IMR-90 (cell line): ENCODE data around the gene AMBP. TPM values are rescaled to one million over a fixed set of nuclear protein-coding genes. Genes with fewer than 3 reads are reported as not detected.
A peak's percentile ranks its signal among the peaks of the same experiment; 100 is the strongest.

Source experiments
- ATAC-seq: fragments of 200-7000 bp; cut with Tn5 transposase; 2 replicates; pipeline ENCODE4 v1.9.1; 2020; ENCODE audit warnings: low read depth, mild to moderate bottlenecking, moderate library complexity
- BruUV-seq: library from RNA; stranded (reverse); fragments of 400-500 nt; replicated peaks from 2 replicates; lab custom pipeline; 2021; lab: Mats Ljungman, UMichigan
- CTCF ChIA-PET: fragments of 300-600 bp; formaldehyde crosslinking; extraction: SDS; loops from one replicate; lab custom pipeline; 2021; ENCODE audit warnings: antibody characterized with exemption; lab: Yijun Ruan, JAX
- POLR2A ChIA-PET: fragments of 300-600 bp; sonication (Branson Sonifier 250); formaldehyde crosslinking; loops from one replicate; lab custom pipeline; 2022; ENCODE audit warnings: antibody characterized with exemption; ENCODE audit not compliant: unreplicated experiment; lab: Charles Lee
- DNase-seq: peaks from one replicate; pipeline ENCODE4 v3.0.0; 2013
- H2AFZ ChIP-seq: replicated peaks from 2 replicates; pipeline ENCODE3; 2013; ENCODE audit warnings: low read length, mild to moderate bottlenecking; ENCODE audit not compliant: poor library complexity
- H2AK5ac ChIP-seq: 2 replicates; pipeline ENCODE4 v1.6.1; 2013; ENCODE audit warnings: low read depth, low read length, inconsistent platforms
- H2AK9ac ChIP-seq: replicated peaks from 2 replicates; pipeline ENCODE3; 2013; ENCODE audit warnings: mild to moderate bottlenecking, low read depth, low read length, moderate library complexity; ENCODE audit not compliant: poor library complexity
- H2BK120ac ChIP-seq: 2 replicates; pipeline ENCODE4 v1.6.1; 2013; ENCODE audit warnings: low read depth, low read length, inconsistent platforms
- H2BK15ac ChIP-seq: 3 replicates; pipeline ENCODE4 v1.6.1; 2013; ENCODE audit warnings: low read depth, low read length, inconsistent platforms
- H2BK20ac ChIP-seq: 2 replicates; pipeline ENCODE4 v1.6.1; 2013; ENCODE audit warnings: low read depth, mild to moderate bottlenecking, inconsistent platforms, low read length, moderate library complexity
- H2BK5ac ChIP-seq: 2 replicates; pipeline ENCODE4 v1.6.1; 2013; ENCODE audit warnings: mild to moderate bottlenecking, low read depth, low read length, inconsistent platforms; ENCODE audit not compliant: poor library complexity, severe bottlenecking
- H3K14ac ChIP-seq: replicated peaks from 2 replicates; pipeline ENCODE4 v1.6.1; 2013; ENCODE audit warnings: low read depth, low read length, inconsistent platforms
- H3K18ac ChIP-seq: 2 replicates; pipeline ENCODE4 v1.6.1; 2013; ENCODE audit warnings: low read depth, low read length, control low read depth
- H3K23ac ChIP-seq: 2 replicates; pipeline ENCODE4 v1.6.1; 2013; ENCODE audit warnings: low read depth, low read length, inconsistent platforms
- H3K27ac ChIP-seq: 2 replicates; pipeline ENCODE4 v1.5.1; 2013; ENCODE audit warnings: mild to moderate bottlenecking, control low read depth, low read length; ENCODE audit not compliant: insufficient read depth
- H3K27me3 ChIP-seq: 2 replicates; pipeline ENCODE4 v1.6.1; 2013; ENCODE audit warnings: low read length; ENCODE audit not compliant: control insufficient read depth, insufficient read depth
- H3K36me3 ChIP-seq: 2 replicates; pipeline ENCODE4 v1.6.1; 2013; ENCODE audit warnings: low read length, mixed read lengths; ENCODE audit not compliant: control insufficient read depth, insufficient read depth
- H3K4ac ChIP-seq: 2 replicates; pipeline ENCODE4 v1.6.1; 2013; ENCODE audit warnings: low read depth, low read length, inconsistent platforms
- H3K4me1 ChIP-seq: 2 replicates; pipeline ENCODE4 v1.6.1; 2013; ENCODE audit warnings: low read length, mixed read lengths; ENCODE audit not compliant: control insufficient read depth, insufficient read depth
- H3K4me2 ChIP-seq: 2 replicates; pipeline ENCODE4 v1.6.1; 2013; ENCODE audit warnings: low read depth, mild to moderate bottlenecking, control low read depth, low read length, moderate library complexity
- H3K4me3 ChIP-seq: 2 replicates; pipeline ENCODE4 v1.5.1; 2013; ENCODE audit warnings: low read depth, mild to moderate bottlenecking, control low read depth, low read length, moderate library complexity; ENCODE audit not compliant: insufficient read depth
- H3K56ac ChIP-seq: 2 replicates; pipeline ENCODE4 v1.6.1; 2013; ENCODE audit warnings: low read length, inconsistent platforms; ENCODE audit not compliant: insufficient read depth; ENCODE audit errors: extremely low read depth
- H3K79me1 ChIP-seq, 2 experiments: 2 replicates each; pipeline ENCODE4 v1.6.1; 2013; ENCODE audit warnings: low read length in 2 of 2, inconsistent platforms in 1 of 2, low read depth in 1 of 2
- H3K9ac ChIP-seq: 2 replicates; pipeline ENCODE4 v1.6.1; 2013; ENCODE audit warnings: low read depth, low read length, control low read depth
- H3K9me1 ChIP-seq: 2 replicates; pipeline ENCODE4 v1.6.1; 2013; ENCODE audit warnings: low read length, inconsistent platforms; ENCODE audit not compliant: insufficient read depth
- H3K9me3 ChIP-seq: 2 replicates; pipeline ENCODE4 v1.6.1; 2013; ENCODE audit warnings: low read length; ENCODE audit not compliant: control insufficient read depth, insufficient read depth
- H4K20me1 ChIP-seq: 2 replicates; pipeline ENCODE4 v1.6.1; 2013; ENCODE audit warnings: low read length, inconsistent platforms; ENCODE audit not compliant: insufficient read depth
- H4K5ac ChIP-seq: 2 replicates; pipeline ENCODE4 v1.6.1; 2013; ENCODE audit warnings: mild to moderate bottlenecking, low read depth, low read length, control low read depth
- H4K8ac ChIP-seq, 2 experiments: 2 replicates each; pipeline ENCODE4 v1.6.1; 2013; ENCODE audit warnings: low read depth in 2 of 2, low read length in 2 of 2, control low read depth in 1 of 2, inconsistent platforms in 1 of 2
- H4K91ac ChIP-seq: 2 replicates; pipeline ENCODE4 v1.6.1; 2013; ENCODE audit warnings: low read depth, low read length, inconsistent platforms; ENCODE audit not compliant: insufficient read depth
- CEBPB ChIP-seq: IDR thresholded peaks from 2 replicates; pipeline ENCODE4 v1.6.1; 2012; ENCODE audit warnings: low read depth, low read length, improper control_type of control experiment
- MAZ ChIP-seq: IDR thresholded peaks from 2 replicates; pipeline ENCODE4 v1.6.1; 2012; ENCODE audit warnings: low read depth, mild to moderate bottlenecking, low read length, improper control_type of control experiment, moderate library complexity, borderline replicate concordance
- NFE2L2 ChIP-seq: fragments of 150-350 bp; IDR thresholded peaks from 2 replicates; pipeline ENCODE4 v1.6.1; 2016; ENCODE audit warnings: low read depth, mild to moderate bottlenecking, low read length
- RCOR1 ChIP-seq: IDR thresholded peaks from 2 replicates; pipeline ENCODE4 v1.6.1; 2012; ENCODE audit warnings: mild to moderate bottlenecking, low read length, improper control_type of control experiment; ENCODE audit not compliant: insufficient replicate concordance
- RFX5 ChIP-seq: IDR thresholded peaks from 2 replicates; pipeline ENCODE4 v1.8.0; 2012; ENCODE audit warnings: low read depth, mild to moderate bottlenecking, low read length, moderate library complexity
- SMC3 ChIP-seq: fragments of 150-350 bp; IDR thresholded peaks from 2 replicates; pipeline ENCODE4 v1.6.1; 2016; ENCODE audit warnings: low read depth, mild to moderate bottlenecking, antibody characterized with exemption, low read length, moderate library complexity
- WGBS, 2 experiments: methylation state at CpG; one replicate each; pipeline versions ENCODE4 v1.1.5 to v1.1.7; 2013; ENCODE audit warnings: missing lambda C conversion rate in 2 of 2; ENCODE audit not compliant: insufficient read length in 1 of 2; ENCODE audit errors: extremely low coverage in 2 of 2; 5-methylcytosine and 5-hydroxymethylcytosine counted together
- dilution Hi-C: fragments of 300-500 bp; cut with HindIII; formaldehyde crosslinking; loops from one replicate; pipeline ENCODE4 v1.14.3; 2018; ENCODE audit warnings: low sequenced_read_pairs; ENCODE audit not compliant: unreplicated experiment
- in situ Hi-C: fragments of 300-500 bp; cut with MboI; formaldehyde crosslinking; loops from 3 replicates; pipeline ENCODE4 v1.14.3; 2019; ENCODE audit warnings: low sequenced_read_pairs, inconsistent platforms, mixed read lengths
- intact Hi-C: fragments of 100-400 bp; cut with micrococcal nuclease; formaldehyde crosslinking; loops from 2 replicates; pipeline ENCODE4 v1.10.0; 2022
- polyA plus RNA-seq, 3 experiments: library from polyadenylated mRNA; depleted of rRNA; stranded (reverse); fragments of >200 nt; gene quantifications; 2 replicates each; pipeline ENCODE4 v1.2.3, GENCODE V29; 2012; ENCODE audit warnings: low replicate concordance in 1 of 3
- total RNA-seq: library from RNA; depleted of rRNA; stranded (reverse); fragments of >200 nt; gene quantifications from 2 replicates; pipeline ENCODE4 v1.2.3, GENCODE V29; 2012

The AMBP gene
- total and polyA plus RNA-seq, 2 of the 4 experiments (the other 2 are of a cell fraction): not detected

DNA sequence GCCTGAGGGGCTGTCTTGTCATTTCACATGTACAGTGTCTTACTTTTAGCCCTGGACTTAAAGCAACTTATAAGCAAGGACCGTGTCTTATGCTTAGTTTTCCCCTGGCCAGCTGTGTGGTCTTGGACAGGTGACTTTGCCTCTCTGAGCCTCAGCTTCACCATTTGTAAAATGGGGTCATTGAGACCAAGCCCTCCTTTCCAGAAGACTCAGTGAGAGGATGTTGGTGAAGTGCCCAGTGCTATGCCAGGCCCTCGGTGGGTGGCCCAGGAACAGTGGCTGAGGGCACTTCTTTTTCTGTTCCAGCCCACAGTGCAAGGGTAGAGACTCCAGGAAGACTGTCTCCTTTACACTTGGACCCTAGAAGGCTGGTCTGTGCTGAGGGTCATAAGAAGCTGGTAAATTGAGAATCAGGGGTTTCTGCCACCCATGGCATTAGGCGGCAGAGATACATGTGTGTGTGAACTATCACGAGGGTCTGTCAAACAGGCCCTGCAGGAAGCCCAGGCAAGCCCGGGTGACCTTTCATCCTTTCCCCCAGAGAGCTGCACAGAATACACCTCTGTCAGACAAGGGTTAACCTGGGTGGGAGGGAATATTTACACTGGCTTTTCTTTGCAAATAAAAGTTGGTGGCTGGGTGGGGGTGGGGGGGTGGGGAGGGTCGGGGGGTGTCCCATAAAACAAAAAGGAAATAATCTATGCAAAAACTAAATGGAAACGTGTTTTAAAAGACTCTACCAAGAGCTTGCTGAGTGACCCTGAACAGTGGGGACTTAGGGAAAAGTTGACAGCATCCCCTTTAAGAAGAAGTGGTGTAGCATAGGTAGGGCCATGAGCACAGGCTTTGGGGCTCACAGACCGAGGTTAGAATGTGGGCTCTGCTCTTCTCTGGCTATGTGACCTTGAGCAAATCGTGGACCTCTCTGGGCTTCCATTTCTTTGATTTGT is 41.4 kb upstream of the AMBP start (continued):
- TF ChIP-seq SMC3: no peak
- TF ChIP-seq RFX5: no peak

- Histone ChIP-seq H3K9me3 (0 out of 2 replicates have a peak, but pooled peaks cover 2% of the 10 kb centered on the region), H2BK120ac (no peak overlapping the region), H3K79me1 (no peaks in the 10 kb centered on the region), H3K27ac (no peak overlapping the region), H3K4me1 (peaks cover 3% of the 10 kb centered on the region; the same call in 1 of the 2 replicates), H3K4me3 (no peak overlapping the region), H3K56ac (no peak overlapping the region), H2BK5ac (no peak overlapping the region), H3K14ac (no peak overlapping the region), H3K9me1 (no peaks in the 10 kb centered on the region; the same call in 1 of the 2 replicates), H2AK5ac (no peak overlapping the region), H3K27me3 (peaks cover 69% of the 10 kb centered on the region), H3K4ac (no peak overlapping the region), H3K23ac (no peak overlapping the region), H2BK20ac (no peak overlapping the region), H4K20me1 (no peaks in the 10 kb centered on the region), H3K4me2 (no peak overlapping the region), H2AK9ac (no peak overlapping the region), H3K18ac (no peak overlapping the region), H4K91ac (no peak overlapping the region), H3K36me3 (no peaks in the 10 kb centered on the region), H2BK15ac (no peak overlapping the region), H4K5ac (no peak overlapping the region), H4K8ac (no peak overlapping the region), H3K9ac (no peak overlapping the region), H2AFZ (peak overlapping the region; percentile 21)
- ATAC-seq (no peak), DNase-seq (no peak)
- no TSS peak for BruUV-seq
- dilution Hi-C loops (no loop called here), in situ Hi-C loops (no loop called here), intact Hi-C loops (no loop called here)
- CTCF ChIA-PET: no interaction called here
- POLR2A ChIA-PET: no interaction called here
- WGBS, 2 experiments: 45% methylated on average over 6 of the region's 21 CpGs; no CpG with 5 or more reads in 1 of the 2 experiments
- TF ChIP-seq CEBPB (no peak), MAZ (no peak), NFE2L2 (no peak), RFX5 (no peak), RCOR1 (no peak)
These were observed 40.1 kb upstream of the AMBP start for GRCh38 chr9:114117996-114118830.
